ENCODE measurements around the gene ROBO2.

ROBO2 gene

DNA sequence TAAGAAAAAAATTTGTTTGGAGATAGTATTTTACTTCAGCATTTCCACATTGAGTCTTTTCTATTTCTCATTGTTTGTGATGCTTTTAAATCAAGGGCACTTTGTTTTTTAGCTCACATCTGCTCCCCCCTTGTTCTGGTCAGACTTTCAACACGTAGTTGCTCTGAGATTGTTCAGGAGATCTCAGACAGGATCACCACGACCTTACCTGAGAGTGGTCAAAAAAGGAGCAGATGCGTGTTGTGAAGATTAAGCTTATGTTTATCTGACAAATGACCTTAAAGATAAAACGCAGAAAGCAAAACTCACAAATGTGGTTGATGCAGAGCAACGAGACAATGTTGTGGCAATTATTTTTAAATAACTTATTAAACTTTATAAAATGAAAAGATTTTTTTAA, 298.3 kb downstream of the ROBO2 start:
- no peaks in the 10 kb centered on the region for H3K27me3 ChIP-seq (ENCODE audit: insufficient read depth, poor library complexity, severe bottlenecking)
- TF ChIP-seq GABPA (IDR thresholded peaks at IDR 0.05; ENCODE audit: low read depth) (no peak), SPI1 (IDR thresholded peaks at IDR 0.05; ENCODE audit: borderline replicate concordance, low read depth) (no peak), POLR2AphosphoS5 (IDR thresholded peaks at IDR 0.05; ENCODE audit: low read depth) (no peak)
- TF ChIP-seq, protein P1, sequence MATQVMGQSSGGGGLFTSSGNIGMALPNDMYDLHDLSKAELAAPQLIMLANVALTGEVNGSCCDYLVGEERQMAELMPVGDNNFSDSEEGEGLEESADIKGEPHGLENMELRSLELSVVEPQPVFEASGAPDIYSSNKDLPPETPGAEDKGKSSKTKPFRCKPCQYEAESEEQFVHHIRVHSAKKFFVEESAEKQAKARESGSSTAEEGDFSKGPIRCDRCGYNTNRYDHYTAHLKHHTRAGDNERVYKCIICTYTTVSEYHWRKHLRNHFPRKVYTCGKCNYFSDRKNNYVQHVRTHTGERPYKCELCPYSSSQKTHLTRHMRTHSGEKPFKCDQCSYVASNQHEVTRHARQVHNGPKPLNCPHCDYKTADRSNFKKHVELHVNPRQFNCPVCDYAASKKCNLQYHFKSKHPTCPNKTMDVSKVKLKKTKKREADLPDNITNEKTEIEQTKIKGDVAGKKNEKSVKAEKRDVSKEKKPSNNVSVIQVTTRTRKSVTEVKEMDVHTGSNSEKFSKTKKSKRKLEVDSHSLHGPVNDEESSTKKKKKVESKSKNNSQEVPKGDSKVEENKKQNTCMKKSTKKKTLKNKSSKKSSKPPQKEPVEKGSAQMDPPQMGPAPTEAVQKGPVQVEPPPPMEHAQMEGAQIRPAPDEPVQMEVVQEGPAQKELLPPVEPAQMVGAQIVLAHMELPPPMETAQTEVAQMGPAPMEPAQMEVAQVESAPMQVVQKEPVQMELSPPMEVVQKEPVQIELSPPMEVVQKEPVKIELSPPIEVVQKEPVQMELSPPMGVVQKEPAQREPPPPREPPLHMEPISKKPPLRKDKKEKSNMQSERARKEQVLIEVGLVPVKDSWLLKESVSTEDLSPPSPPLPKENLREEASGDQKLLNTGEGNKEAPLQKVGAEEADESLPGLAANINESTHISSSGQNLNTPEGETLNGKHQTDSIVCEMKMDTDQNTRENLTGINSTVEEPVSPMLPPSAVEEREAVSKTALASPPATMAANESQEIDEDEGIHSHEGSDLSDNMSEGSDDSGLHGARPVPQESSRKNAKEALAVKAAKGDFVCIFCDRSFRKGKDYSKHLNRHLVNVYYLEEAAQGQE (IDR thresholded peaks at IDR 0.05; ENCODE audit: insufficient replicate concordance, low read depth): no peak
- TF ChIP-seq, protein P2, sequence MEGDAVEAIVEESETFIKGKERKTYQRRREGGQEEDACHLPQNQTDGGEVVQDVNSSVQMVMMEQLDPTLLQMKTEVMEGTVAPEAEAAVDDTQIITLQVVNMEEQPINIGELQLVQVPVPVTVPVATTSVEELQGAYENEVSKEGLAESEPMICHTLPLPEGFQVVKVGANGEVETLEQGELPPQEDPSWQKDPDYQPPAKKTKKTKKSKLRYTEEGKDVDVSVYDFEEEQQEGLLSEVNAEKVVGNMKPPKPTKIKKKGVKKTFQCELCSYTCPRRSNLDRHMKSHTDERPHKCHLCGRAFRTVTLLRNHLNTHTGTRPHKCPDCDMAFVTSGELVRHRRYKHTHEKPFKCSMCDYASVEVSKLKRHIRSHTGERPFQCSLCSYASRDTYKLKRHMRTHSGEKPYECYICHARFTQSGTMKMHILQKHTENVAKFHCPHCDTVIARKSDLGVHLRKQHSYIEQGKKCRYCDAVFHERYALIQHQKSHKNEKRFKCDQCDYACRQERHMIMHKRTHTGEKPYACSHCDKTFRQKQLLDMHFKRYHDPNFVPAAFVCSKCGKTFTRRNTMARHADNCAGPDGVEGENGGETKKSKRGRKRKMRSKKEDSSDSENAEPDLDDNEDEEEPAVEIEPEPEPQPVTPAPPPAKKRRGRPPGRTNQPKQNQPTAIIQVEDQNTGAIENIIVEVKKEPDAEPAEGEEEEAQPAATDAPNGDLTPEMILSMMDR (IDR thresholded peaks at IDR 0.05; ENCODE audit: insufficient read depth, low read length): no peak
- no peak overlapping the region for H3K27ac ChIP-seq (replicated peaks)
- DNase-seq (ENCODE audit: low read depth in 1 of 2, low spot score in 1 of 2): no peak
- H3K4me3 ChIP-seq (replicated peaks; ENCODE audit: insufficient read depth, low read length): no peak overlapping the region

DNA sequence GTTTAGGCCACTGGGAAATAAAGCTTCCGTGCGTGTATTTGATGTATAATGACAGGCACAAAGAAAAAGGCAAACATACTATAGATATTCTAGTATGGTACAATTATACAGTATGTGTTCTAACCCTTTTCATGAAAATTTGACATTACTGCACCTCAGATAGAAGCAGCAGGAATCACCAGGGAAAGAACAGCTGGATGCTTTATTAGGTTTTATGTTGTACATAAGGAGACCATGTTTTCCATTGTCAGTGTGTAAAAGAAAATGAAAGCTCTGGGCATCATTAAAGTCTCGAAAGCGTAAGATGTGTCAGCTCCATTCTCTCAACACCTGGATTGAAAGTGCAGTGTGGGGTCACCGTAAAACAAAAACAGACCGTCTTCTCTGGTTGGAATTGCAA, 302.1 kb downstream of the ROBO2 start:
- TF ChIP-seq POLR2AphosphoS5 (IDR thresholded peaks at IDR 0.05; ENCODE audit: low read depth): no peak
- no peak for TF ChIP-seq SPI1 (IDR thresholded peaks at IDR 0.05; ENCODE audit: borderline replicate concordance, low read depth)
- TF ChIP-seq, protein P2 (IDR thresholded peaks at IDR 0.05; ENCODE audit: insufficient read depth, low read length): no peak
- TF ChIP-seq, protein P1 (IDR thresholded peaks at IDR 0.05; ENCODE audit: insufficient replicate concordance, low read depth): no peak
- no peak for TF ChIP-seq GABPA (IDR thresholded peaks at IDR 0.05; ENCODE audit: low read depth)
- no peak overlapping the region for H3K27ac ChIP-seq (replicated peaks)
- no peak for DNase-seq (ENCODE audit: low read depth in 1 of 2, low spot score in 1 of 2)
- H3K4me3 ChIP-seq (replicated peaks; ENCODE audit: insufficient read depth, low read length): no peak overlapping the region
- no peaks in the 10 kb centered on the region for H3K27me3 ChIP-seq (ENCODE audit: insufficient read depth, poor library complexity, severe bottlenecking)

DNA sequence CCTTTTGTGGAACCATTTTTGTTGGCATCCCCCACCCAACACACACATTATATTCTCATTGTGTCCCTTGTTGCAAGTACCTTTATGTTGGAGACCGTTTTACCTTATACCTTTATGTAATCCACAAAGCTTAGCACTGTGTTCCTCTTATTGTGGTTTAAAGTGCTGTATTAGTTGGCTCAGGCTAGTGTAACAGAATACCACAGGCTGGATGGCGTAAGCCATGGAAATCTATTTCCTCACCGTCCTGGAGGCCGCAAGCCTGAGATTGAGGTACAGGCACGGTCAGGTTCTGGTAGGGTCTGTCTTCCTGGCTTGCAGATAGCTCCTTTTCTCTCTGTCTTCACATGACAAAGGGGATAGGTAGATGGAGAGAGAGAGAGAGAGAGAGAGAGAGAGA, 302.8 kb downstream of the ROBO2 start:
- no peak overlapping the region for H3K27ac ChIP-seq (replicated peaks)
- no peaks in the 10 kb centered on the region for H3K27me3 ChIP-seq (ENCODE audit: insufficient read depth, poor library complexity, severe bottlenecking)
- H3K4me3 ChIP-seq (replicated peaks; ENCODE audit: insufficient read depth, low read length): no peak overlapping the region
- TF ChIP-seq SPI1 (IDR thresholded peaks at IDR 0.05; ENCODE audit: borderline replicate concordance, low read depth) (peak; percentile 88), POLR2AphosphoS5 (IDR thresholded peaks at IDR 0.05; ENCODE audit: low read depth) (peak; percentile 85), GABPA (IDR thresholded peaks at IDR 0.05; ENCODE audit: low read depth) (no peak)
- TF ChIP-seq, protein P2 (IDR thresholded peaks at IDR 0.05; ENCODE audit: insufficient read depth, low read length): no peak
- TF ChIP-seq, protein P1 (IDR thresholded peaks at IDR 0.05; ENCODE audit: insufficient replicate concordance, low read depth): no peak
- DNase-seq (ENCODE audit: low read depth in 1 of 2, low spot score in 1 of 2): peak in 1 of 2 experiments; percentile 86
